ENCODE measurements around the gene KRT73. TPM values are rescaled to one million over a fixed set of nuclear protein-coding genes. Genes with fewer than 3 reads are reported as not detected.

KRT73 gene
- total RNA-seq, 1 experiment from 2014 or later = not detected

GRCh38 chr12:52660934-52661499 lies 42.7 kb upstream of the KRT73 start:
- H3K79me2 ChIP-seq (ENCODE audit: insufficient read depth, low read length) = no peaks in the 10 kb centered on the region
- H3K23ac ChIP-seq (ENCODE audit: insufficient read length, low read depth, low read length) = no peak overlapping the region
- no peak overlapping the region for H4K8ac ChIP-seq (replicated peaks; ENCODE audit: insufficient read length, low read depth, low read length)
- H4K20me1 ChIP-seq (ENCODE audit: control insufficient read depth, insufficient read depth, insufficient read length) = peaks cover 2% of the 10 kb centered on the region
- no peak overlapping the region for H3K56ac ChIP-seq (ENCODE audit: insufficient read length, low read depth, low read length)
- H2BK15ac ChIP-seq (ENCODE audit: low read depth, low read length) = no peak overlapping the region
- H2AK5ac ChIP-seq (ENCODE audit: insufficient read length, low read length) = no peak overlapping the region
- no peak for DNase-seq
- no peaks in the 10 kb centered on the region for H3K4me1 ChIP-seq (ENCODE audit: insufficient read depth, low read length)
- H3K4ac ChIP-seq (ENCODE audit: low read depth, low read length) = no peak overlapping the region
- H3K27me3 ChIP-seq (ENCODE audit: insufficient read depth, low read length) = no peaks in the 10 kb centered on the region
- no peak overlapping the region for H4K5ac ChIP-seq (ENCODE audit: insufficient read length, low read depth, low read length)
- H3K36me3 Mint-ChIP-seq (ENCODE audit: insufficient read depth in 1 of 3, low read depth in 3 of 3) = no peaks in the 10 kb centered on the region
- H3K4me2 ChIP-seq (ENCODE audit: insufficient read depth, insufficient read length, low read length) = no peak overlapping the region
- no peak overlapping the region for H2BK120ac ChIP-seq (ENCODE audit: low read depth, low read length, poor library complexity, severe bottlenecking)
- no peak overlapping the region for H3K4me3 Mint-ChIP-seq
- peaks cover 0 to 4% of the 10 kb centered on the region in 2 experiments; a peak in 2 of 4 replicates for H3K4me1 Mint-ChIP-seq
- H3K9me3 ChIP-seq (ENCODE audit: control insufficient read depth, low read depth, low read length) = no peaks in the 10 kb centered on the region
- no peak overlapping the region for H2BK20ac ChIP-seq (ENCODE audit: low read depth, low read length, poor library complexity, severe bottlenecking)
- no peak overlapping the region for H3K9ac ChIP-seq (ENCODE audit: extremely low read depth, insufficient read length, low read length)
- H2AFZ ChIP-seq (ENCODE audit: low read length) = no peak overlapping the region
- no peaks in the 10 kb centered on the region for H3K9me3 Mint-ChIP-seq
- no peak overlapping the region for H2BK5ac ChIP-seq (ENCODE audit: insufficient read length, low read length)
- H3K18ac ChIP-seq (ENCODE audit: insufficient read length, low read depth, low read length) = no peak overlapping the region
- no peaks in the 10 kb centered on the region for H3K79me1 ChIP-seq (ENCODE audit: insufficient read depth, low read depth, low read length, poor library complexity, severe bottlenecking)
- no peak overlapping the region for H3K27ac Mint-ChIP-seq
- peaks cover 20% of the 10 kb centered on the region for H3K27me3 Mint-ChIP-seq (ENCODE audit: low read depth)
- no peak overlapping the region for H3T11ph ChIP-seq (ENCODE audit: low read length)
- H3K23me2 ChIP-seq (ENCODE audit: insufficient read length, low read depth, low read length, poor library complexity, severe bottlenecking) = no peaks in the 10 kb centered on the region
- H3K27ac ChIP-seq (ENCODE audit: insufficient read length, low read depth, low read length) = no peak overlapping the region
- no peak for TF ChIP-seq CTCF (conservative IDR thresholded peaks at IDR 0.05)
- H2BK12ac ChIP-seq (ENCODE audit: insufficient read length, low read depth, low read length) = no peak overlapping the region
- H4K91ac ChIP-seq (ENCODE audit: insufficient read length, low read depth, low read length) = no peak overlapping the region
- H3K14ac ChIP-seq (ENCODE audit: insufficient read depth, low read length) = no peak overlapping the region
- WGBS (ENCODE audit: extremely low coverage, insufficient read length, low lambda C conversion rate) = no CpG with 5 or more reads among the region's 3 CpGs
